Pancreas (tissue), 10 donors: ENCODE measurements around the gene SEC24D. TPM values are rescaled to one million over a fixed set of nuclear protein-coding genes. Genes with fewer than 3 reads are reported as not detected.

Experiments used
- ATAC-seq, 4 donors: fragments of 200-7000 bp; cut with Tn5 transposase; one replicate each; pipeline versions ENCODE4 v1.8.0 to v1.9.1; 2020; ENCODE audit warnings: mild to moderate bottlenecking in 4 of 4, moderate library complexity in 4 of 4
- DNase-seq, 6 donors: peaks; one replicate each; pipeline ENCODE4 v3.0.0-alpha.2; 2020
- FAIRE-seq: peaks from 2 replicates; lab custom pipeline; 2012; peaks lifted over from hg19 to GRCh38; lab: Jason Lieb, UNC
- H3K27ac ChIP-seq, 4 donors: fragments of 200-600 bp; sonication (generic); 1 replicate in 3 of 4; 2 replicates in 1 of 4; pipeline versions ENCODE4 v1.5.0 to v1.8.0; 2020
- H3K27me3 ChIP-seq, 4 donors: fragments of 200-600 bp; one replicate each; pipeline ENCODE4 v1.8.0; 2021
- H3K36me3 ChIP-seq, 3 donors: fragments of 200-600 bp; sonication (generic) in 1 of 3; one replicate each; pipeline versions ENCODE4 v1.5.0 to v1.8.0; 2020 to 2021
- H3K4me1 ChIP-seq, 3 donors: fragments of 200-600 bp; one replicate each; pipeline ENCODE4 v1.8.0; 2021
- H3K4me3 ChIP-seq, 4 donors: fragments of 200-600 bp; sonication (generic) in 2 of 4; one replicate each; pipeline versions ENCODE4 v1.5.0 to v1.8.0; 2020 to 2021
- H3K9me3 ChIP-seq, 4 donors: fragments of 200-600 bp; one replicate each; pipeline ENCODE4 v1.8.0; 2021
- WGBS, 2 donors: extraction: QIAGEN DNeasy Blood & Tissue Kit; methylation state at CpG; one replicate each; pipeline ENCODE4 v1.1.7; 2013; 5-methylcytosine and 5-hydroxymethylcytosine counted together
- intact Hi-C, 3 donors: fragments of 100-400 bp; cut with DNase I; formaldehyde crosslinking; loops; one replicate each; pipeline versions ENCODE4 v1.11.1 to v1.14.2; 2022
- polyA plus RNA-seq, 2 donors: library from polyadenylated mRNA; stranded (reverse); fragments of 200-250 nt; gene quantifications; one replicate each; pipeline ENCODE4 v1.2.3, GENCODE V29; 2013
- total RNA-seq, 6 donors: library from RNA; stranded (reverse); fragmentation: NEBNext Ultra II Directional in 4 of 6; extraction: Animal tissue kit (Norgen Biotek cat#: 25700) in 4 of 6; gene quantifications; one replicate each; pipeline versions ENCODE4 v1.2.1 to v1.2.4, GENCODE V29; 2021 to 2023
- TF ChIP-seq, protein P1 (sequence below), 4 donors: fragments of 200-600 bp; sonication (generic) in 3 of 4; IDR thresholded peaks; one replicate each; pipeline versions ENCODE4 v1.5.0 to v1.8.0; 2021; ENCODE audit warnings: antibody characterized with exemption in 4 of 4
- donor health status: healthy with polysubstance abuse.
- donor health status: DM: no; HTN: no; CAD: no; lungs with moderate emphysema.
- donor health status: DM: no; HTN: no; CAD: no.
- donor health status: control.
- donor health status: control.
- donor health status: Bipolar disorder and iron deficiency.
- donor health status: DM: yes; HTN: yes; CAD: no.
- donor health status: DM: no; HTN: no; CAD: no.
- donor health status: DM: no; HTN: no; CAD: no.
- donor health status: DM: yes; HTN: yes; CAD: no.

SEC24D gene
- total and polyA plus RNA-seq, 8 donors: 10.9 to 49.6 (median 35.1) TPM

DNA sequence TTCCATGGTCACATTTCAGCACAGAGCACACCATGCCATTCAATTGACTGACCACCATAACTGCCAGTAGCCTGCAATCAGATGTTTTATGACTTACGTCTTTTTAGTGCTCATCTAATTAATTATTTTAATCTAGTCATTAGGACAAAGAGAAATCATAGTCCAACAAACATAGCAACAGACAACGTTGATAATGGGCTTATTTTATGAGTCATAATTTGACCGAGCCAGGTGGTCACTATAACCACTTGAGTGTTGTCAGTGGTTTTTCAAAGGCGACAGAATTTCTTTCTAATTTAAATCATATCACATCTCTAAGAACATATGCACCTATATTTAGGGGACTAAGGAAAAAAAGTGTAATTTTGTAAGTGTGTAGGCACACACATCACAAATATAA, 1.9 kb downstream of the SEC24D start:
- TF ChIP-seq, protein P1, sequence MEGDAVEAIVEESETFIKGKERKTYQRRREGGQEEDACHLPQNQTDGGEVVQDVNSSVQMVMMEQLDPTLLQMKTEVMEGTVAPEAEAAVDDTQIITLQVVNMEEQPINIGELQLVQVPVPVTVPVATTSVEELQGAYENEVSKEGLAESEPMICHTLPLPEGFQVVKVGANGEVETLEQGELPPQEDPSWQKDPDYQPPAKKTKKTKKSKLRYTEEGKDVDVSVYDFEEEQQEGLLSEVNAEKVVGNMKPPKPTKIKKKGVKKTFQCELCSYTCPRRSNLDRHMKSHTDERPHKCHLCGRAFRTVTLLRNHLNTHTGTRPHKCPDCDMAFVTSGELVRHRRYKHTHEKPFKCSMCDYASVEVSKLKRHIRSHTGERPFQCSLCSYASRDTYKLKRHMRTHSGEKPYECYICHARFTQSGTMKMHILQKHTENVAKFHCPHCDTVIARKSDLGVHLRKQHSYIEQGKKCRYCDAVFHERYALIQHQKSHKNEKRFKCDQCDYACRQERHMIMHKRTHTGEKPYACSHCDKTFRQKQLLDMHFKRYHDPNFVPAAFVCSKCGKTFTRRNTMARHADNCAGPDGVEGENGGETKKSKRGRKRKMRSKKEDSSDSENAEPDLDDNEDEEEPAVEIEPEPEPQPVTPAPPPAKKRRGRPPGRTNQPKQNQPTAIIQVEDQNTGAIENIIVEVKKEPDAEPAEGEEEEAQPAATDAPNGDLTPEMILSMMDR (IDR thresholded peaks at IDR 0.05): no peak
- H3K9me3 ChIP-seq: no peaks in the 10 kb centered on the region
- DNase-seq (no peak), FAIRE-seq (no peak), ATAC-seq (no peak)
- no peaks in the 10 kb centered on the region for H3K27me3 ChIP-seq
- H3K4me1 ChIP-seq: peaks cover 4 to 14% (median 12%) of the 10 kb centered on the region in 3 donors
- 25 to 37% methylated on average over 4 of the region's 4 CpGs for WGBS, 2 donors
- intact Hi-C loops: no loop called here
- H3K27ac ChIP-seq: peak overlapping the region in 2 of 4 donors; percentile 96
- peaks cover 0 to 4% (median 0%) of the 10 kb centered on the region in 3 donors for H3K36me3 ChIP-seq
- H3K4me3 ChIP-seq: peak overlapping the region in 3 of 4 donors; percentile 63 to 94 (median 86)

DNA sequence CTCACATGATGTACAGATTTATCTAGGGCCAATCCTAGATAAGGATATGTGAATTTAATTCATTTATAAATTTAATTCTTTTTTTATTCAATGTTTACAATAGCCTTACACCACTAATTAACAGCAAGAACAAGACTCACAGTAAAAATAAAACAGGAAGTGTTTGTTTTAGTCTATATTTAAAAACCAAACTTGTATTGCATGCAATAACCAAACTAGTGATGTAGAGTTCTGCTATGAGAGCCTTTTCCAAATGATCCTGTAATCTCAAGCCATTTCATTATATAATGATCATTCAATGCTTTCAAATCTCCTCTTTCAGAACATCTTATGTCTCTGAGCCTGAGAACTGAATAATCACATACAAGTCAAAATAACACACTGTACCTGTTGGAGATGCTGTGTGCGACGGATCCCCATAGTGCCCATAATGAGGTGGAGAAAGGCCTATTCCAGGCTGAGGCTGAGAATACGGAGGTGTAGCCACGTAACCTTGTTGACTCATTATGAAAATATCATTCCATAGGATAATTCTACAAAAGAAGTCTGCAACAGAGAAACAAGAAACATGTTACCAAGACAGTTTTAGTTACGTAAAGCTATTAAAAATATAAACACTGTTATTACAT, 2.6 kb downstream of the SEC24D start:
- TF ChIP-seq, protein P1 (IDR thresholded peaks at IDR 0.05): no peak
- ATAC-seq (no peak), FAIRE-seq (no peak), DNase-seq (no peak)
- Histone ChIP-seq H3K27me3 (no peaks in the 10 kb centered on the region), H3K9me3 (no peaks in the 10 kb centered on the region), H3K4me1 (peaks cover 4 to 14% (median 12%) of the 10 kb centered on the region in 3 donors), H3K27ac (no peak overlapping the region), H3K4me3 (peak overlapping the region in 1 of 4 donors; percentile 94), H3K36me3 (peaks cover 0 to 4% (median 0%) of the 10 kb centered on the region in 3 donors)
- intact Hi-C loops: no loop called here
- 57 to 65% methylated on average over 5 of the region's 5 CpGs for WGBS, 2 donors

DNA sequence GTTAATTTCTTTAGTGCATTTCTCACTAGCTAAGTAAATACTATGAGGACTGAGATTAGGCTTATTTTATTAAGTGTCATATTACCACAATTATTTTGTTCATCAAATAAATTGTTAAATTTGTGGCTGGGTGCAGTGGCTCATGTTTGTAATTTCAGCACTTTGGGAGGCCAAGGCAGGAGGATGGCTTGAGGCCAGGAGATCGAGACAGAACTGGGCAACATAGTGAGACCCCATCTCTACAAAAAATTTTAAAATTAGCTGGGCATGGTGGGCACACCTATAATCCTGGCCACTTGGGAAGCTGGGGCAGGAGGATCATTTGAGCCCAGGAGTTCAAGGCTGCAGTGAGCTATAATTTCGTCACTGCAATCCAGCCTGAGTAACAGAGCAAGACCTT, 6.8 kb downstream of the SEC24D start:
- peaks cover 0 to 4% (median 0%) of the 10 kb centered on the region in 3 donors for H3K36me3 ChIP-seq
- WGBS, 2 donors: 75 to 85% methylated on average over 2 of the region's 2 CpGs
- TF ChIP-seq, protein P1 (IDR thresholded peaks at IDR 0.05): no peak
- no peaks in the 10 kb centered on the region for H3K27me3 ChIP-seq
- no peak overlapping the region for H3K27ac ChIP-seq
- no peak for DNase-seq
- no peak overlapping the region for H3K4me3 ChIP-seq
- intact Hi-C loops: no loop called here
- H3K4me1 ChIP-seq: peaks cover 14 to 49% (median 29%) of the 10 kb centered on the region in 3 donors
- ATAC-seq: no peak
- H3K9me3 ChIP-seq: no peaks in the 10 kb centered on the region
- no peak for FAIRE-seq

DNA sequence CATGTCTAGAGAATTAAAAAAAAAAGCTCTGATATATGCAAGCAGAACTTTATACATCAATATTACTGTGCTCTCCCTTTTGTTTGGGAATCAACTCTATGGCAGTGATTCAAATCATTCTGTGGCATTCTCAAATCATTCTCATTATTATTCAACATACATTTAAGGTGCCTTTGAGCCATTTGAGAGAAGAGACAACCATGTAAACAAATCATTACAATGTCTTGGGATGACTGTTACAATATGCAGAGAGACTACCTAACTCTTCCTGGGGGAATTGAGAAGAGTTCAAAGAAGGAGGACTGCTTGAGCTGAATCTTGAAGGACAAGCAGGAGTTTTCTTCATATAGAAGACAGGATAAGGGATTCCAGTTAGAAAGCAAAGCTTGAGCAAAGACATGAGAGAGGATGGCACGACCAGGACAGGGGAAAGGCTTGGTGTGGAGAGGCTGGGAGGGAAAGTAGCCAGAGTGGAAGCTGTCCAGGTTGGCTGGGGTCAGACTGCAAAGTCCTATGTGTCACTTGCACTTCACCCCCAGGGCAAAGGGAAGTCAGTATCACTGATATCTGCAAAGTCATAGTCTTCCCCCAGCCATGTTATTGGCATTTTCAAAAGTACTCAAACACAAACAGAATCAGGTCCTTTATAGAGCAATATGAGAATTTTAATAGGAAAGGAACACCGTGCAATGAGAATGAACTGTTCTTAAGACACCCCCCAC, 9.0 kb downstream of the SEC24D start:
- Histone ChIP-seq H3K27ac (peak overlapping the region in 1 of 4 donors; percentile 13), H3K4me3 (no peak overlapping the region), H3K36me3 (no peaks in the 10 kb centered on the region), H3K4me1 (peaks cover 24 to 64% (median 37%) of the 10 kb centered on the region in 3 donors), H3K9me3 (no peaks in the 10 kb centered on the region), H3K27me3 (no peaks in the 10 kb centered on the region)
- peak in 1 of 6 donors; percentile 28 for DNase-seq
- FAIRE-seq: no peak
- WGBS, 2 donors: 35 to 50% methylated on average over 2 of the region's 2 CpGs
- ATAC-seq: peak; percentile 38 to 61 (median 42)
- intact Hi-C loops: no loop called here
- TF ChIP-seq, protein P1 (IDR thresholded peaks at IDR 0.05): no peak
